22Rv1 (cell line): ENCODE measurements around the gene CCND2.

Experiments used
- CTCF ChIP-seq: fragments of 450-650 bp; IDR thresholded peaks from 2 replicates; pipeline ENCODE4 v1.5.1; 2017; ENCODE audit warnings: mild to moderate bottlenecking
- ZFX ChIP-seq: fragments of 450-650 bp; IDR thresholded peaks from 2 replicates; pipeline ENCODE4 v1.6.1; 2017; ENCODE audit warnings: antibody characterized with exemption, borderline replicate concordance

- no peak for TF ChIP-seq CTCF
- no peak for TF ChIP-seq ZFX
These were observed 15.8 kb downstream of the CCND2 start for GRCh38 chr12:4289231-4289878.
